Fibroblast of lung (primary cell): ENCODE results near the gene SLC44A1.

Experiments
- CTCF ChIP-seq, 2 donors: IDR thresholded peaks in 1 of 2; conservative IDR thresholded peaks in 1 of 2; 1 replicate in 1 of 2; 2 replicates in 1 of 2; pipeline ENCODE4 v1.5.1; 2011 to 2012; ENCODE audit warnings: low read length in 2 of 2, control low read depth in 1 of 2, inconsistent platforms in 1 of 2, low read depth in 1 of 2, mild to moderate bottlenecking in 1 of 2
- EZH2 ChIP-seq: IDR thresholded peaks from 2 replicates; pipeline ENCODE4 v1.5.1; 2012; ENCODE audit warnings: low read length, control low read depth, mild to moderate bottlenecking; ENCODE audit errors: missing control alignments

- TF ChIP-seq CTCF (conservative IDR thresholded peaks at IDR 0.05 in 1 of 2, IDR thresholded peaks at IDR 0.05 in 1 of 2; ENCODE audit: low read depth in 1 of 2, low read length in 2 of 2), result no peak
- TF ChIP-seq EZH2, result no peak
Observed at GRCh38 chr9:105216440-105217178, 27.8 kb upstream of the SLC44A1 start.
